Suppressor macrophage treated with lipopolysaccharide for 4 hours (primary cell): ENCODE data around the gene ATP5MC2.
A peak's percentile ranks its signal among the peaks of the same experiment; 100 is the strongest.
"Not testable (repeated sequence)": the region's sequence is repeated elsewhere in the genome, so short reads cannot be mapped to it uniquely, and the experiment has no call there.

ENCODE experiments used
- DNase-seq: peaks from one replicate; pipeline ENCODE4 v3.0.0-alpha.2; 2020

The ATP5MC2 gene

DNA sequence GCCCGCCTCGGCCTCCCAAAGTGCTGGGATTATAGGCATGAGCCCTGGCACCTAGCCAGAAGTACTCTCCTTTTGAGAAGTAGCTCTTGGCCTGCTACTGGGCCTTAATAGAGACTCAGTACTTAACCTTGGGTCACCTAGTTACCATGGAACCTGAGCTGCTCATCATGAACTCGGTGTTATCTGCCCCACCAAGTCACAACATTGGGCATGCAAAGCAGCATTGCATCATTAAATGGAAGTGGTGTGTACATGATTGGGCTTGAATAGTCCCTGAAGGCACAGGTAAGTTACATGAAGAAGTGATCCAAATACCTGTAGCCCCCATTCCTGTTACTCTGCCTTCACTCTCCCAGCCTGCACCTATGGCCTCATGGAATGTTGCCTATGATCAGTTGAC lies 31.8 kb downstream of the ATP5MC2 start:
- no peak for DNase-seq

DNA sequence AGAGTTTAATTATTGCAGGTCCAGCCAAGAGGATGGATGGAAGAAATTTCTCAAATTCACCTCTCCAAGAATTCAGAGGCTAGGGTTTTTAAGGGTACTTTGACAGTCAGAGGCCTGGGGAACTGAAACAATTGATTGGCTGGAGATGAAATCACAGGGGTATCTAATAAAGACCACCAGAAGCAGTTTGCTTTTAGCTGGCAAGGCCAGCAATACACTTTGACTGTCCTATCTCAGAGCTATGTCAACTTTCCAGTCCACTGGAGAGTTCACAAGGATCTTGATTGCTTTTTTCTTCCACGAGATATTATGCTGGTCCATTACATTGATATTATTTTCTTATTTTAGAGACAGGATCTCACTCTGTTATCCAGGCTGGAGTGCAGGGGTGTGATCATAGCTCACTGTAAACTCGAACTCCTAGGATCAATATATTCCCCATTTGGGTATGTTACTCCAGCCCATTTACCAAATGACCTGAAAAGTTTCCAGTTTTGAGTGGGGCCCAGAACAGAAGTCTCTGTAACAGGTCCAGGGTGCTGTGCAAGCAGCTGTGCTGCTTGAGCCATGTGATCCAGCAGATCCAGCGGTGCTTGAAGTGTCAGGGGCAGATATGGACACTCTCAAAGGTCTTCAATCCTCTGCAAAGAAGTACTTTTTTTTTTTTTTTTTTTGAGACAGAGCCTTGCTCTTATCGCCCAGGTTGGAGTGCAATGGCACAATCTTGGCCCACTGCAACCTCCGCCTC lies 32.5 kb downstream of the ATP5MC2 start:
- DNase-seq: no peak

DNA sequence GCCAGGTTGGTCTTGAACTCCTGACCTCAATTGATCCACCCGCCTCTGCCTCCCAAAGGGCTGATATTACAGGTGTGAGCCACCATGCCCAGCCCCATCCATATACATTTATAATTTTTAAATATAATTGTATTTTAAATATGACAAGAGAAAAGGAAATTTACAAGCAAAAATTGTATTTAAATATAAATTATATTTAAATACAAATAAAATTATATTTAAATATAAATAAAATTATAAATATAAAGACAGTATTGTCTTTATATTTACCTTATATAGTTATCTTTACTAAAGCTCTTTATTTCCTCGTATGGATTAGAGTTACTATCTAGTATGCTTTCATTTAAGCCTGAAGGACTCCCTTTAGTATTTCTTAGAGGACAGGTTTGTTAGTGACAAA lies 37.8 kb downstream of the ATP5MC2 start:
- no peak for DNase-seq

DNA sequence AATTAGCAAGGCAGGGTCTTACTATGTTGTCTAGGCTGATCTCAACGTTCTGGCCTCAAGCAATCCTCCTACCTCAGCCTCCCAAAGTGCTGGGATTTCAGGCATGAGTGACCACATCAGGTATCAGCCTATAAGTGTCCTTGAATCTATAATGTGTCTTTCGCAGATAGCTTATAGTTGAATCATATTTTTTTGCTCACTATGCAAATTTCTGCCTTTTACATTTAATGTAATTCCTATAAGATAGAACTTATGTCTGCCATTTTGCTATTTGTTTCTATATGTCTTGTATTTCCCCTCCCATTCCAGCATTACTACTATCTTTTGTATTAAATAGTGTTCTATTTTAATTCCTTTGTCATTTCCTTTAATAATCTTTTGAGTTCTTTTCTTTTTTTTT lies 39.2 kb downstream of the ATP5MC2 start:
- no peak for DNase-seq

DNA sequence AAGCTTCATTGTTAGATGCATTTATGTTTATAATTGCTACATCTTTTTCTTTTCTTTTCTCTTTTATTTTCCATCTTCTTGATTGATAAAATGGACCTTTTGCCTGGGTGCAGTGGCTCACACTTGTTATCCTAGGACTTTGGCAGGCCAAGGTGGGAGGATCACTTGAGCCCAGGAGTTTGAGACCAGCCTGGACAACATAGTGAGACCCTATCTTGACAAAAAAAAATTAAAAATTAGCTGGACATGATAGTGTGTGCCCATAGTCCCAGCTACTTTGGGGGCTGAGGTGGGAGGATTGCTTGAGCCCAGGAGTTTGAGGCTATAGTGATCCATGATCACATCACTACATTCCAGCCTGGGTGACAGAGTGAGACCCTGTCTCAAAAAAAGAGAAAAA lies 40.2 kb downstream of the ATP5MC2 start:
- DNase-seq: not testable (repeated sequence)

DNA sequence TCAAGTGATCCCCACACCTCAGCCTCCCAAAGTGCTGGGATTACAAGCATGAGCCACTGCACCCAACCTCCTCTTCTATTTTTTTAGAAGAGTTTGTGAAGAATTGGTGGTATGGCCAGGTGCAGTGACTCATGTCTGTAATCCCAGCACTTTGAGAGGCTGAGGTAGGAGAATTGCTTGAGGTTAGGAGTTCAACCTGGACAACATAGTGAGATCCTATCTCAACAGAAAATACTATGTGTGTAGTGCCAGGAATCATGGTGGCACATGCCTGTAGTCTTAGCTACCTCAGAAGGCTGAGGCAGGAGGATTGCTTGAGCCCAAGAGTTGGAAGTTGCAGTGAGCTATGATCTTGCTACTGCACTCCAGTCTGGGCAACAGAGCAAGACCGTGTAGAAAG lies 44.2 kb downstream of the ATP5MC2 start:
- DNase-seq: no peak

DNA sequence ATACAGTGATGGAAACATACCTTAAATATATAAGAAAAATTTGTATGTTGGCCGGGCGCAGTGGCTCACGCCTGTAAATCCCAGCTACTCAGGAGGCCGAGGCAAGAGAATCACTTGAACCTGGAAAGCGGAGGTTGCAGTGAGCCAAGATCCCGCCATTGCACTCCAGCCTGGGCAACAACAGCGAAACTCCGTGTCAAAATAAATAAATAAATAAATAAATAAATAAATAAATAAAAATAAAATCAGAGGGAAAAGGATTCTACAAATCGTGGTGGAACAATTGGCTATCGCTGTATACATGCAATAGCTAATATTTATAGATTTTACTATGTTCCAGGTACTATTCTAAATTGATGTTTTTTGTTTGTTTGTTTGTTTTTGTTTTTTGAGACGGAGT lies 48.0 kb downstream of the ATP5MC2 start:
- DNase-seq: no peak

DNA sequence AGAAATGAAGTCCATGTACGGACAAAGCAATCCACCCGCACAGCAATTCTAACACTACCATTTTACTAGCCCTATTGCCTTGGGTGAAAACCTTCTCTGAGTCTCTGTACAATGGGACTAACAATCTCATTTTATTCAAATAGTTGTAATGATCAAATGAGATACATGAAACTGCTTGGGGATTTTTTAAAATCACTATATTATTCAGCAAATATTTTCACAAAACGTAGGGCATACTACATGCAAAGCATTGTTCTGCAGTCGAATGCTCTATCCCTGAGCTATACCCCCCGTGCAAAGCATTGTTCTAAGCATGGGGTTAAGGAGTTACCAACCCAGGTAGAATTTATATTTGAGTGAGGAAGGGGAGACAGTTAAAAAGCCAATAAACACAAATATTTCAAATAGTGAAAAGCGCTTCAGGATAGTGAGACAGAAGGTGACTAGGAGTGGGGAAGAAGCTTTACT lies 49.1 kb downstream of the ATP5MC2 start:
- no peak for DNase-seq

DNA sequence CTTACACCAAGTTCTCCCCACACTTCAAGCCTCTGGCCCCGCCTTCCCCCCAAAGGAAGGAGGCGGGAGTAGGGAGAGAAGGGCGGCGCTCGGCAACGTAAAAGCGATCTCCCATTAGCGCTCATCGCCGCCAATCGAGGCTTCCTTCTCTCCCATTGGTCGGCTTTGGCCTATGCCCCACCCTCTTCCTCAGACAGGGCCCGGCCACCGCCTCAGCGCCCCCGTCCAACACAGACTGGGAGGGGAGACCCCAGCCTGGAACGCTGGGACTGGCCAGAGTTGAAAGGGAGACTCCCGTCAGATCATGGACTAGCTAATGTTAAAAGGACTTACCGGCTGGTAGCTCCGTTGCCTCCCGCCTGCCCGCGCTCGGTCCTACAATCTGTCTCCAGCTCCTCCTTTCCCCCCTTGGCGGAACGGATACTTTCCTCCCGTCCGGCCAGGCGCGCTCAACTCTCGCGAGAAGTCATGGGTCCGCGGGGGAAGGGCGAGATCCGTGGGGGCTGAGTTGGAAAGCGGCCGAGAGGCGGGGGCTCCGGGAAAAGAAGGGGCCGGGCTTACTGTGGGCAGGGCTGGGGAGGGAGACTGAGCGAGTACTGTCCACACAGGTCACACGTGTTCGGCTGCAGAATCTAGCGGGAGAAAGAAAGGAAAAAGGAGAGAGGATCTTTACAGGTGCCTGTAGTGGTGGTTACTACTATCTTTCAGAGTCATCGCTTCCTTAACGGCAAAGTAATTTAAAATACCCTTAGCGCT lies 49.8 kb downstream of the ATP5MC2 start, which contains the start of gene ATF7:
Gene ATF7, minus strand, starts transcription at position 437 of the 756 bp plus-strand sequence. CDS start 25,382 bp downstream, outside the sequence.
- DNase-seq: peak; percentile 99

DNA sequence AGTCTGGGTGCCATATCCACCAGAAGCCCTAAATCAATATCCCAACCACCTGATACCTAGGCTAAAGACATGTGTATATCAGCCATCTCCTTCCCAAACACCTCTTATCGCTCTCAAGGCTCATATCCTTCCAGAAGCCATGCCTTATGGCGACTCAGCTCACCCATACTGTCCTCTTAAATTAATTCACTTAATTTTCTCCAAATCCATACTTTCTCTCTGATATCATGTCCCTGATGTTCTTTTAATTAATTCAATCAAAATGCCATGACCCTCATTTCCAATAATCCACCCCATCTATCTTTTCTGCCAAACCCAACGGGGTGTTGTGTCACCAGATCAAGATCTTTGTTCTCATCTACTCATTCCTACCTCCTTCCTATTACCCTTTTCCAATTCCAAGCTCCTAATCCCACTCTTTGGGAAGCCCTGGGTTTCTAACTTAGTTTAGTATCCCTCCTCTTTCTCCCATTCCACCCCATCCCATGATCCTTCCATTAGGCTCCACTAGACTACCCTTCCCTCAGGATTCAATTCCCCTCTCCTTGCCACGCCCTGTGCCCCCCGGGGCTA lies 50.4 kb downstream of the ATP5MC2 start:
- no peak for DNase-seq

DNA sequence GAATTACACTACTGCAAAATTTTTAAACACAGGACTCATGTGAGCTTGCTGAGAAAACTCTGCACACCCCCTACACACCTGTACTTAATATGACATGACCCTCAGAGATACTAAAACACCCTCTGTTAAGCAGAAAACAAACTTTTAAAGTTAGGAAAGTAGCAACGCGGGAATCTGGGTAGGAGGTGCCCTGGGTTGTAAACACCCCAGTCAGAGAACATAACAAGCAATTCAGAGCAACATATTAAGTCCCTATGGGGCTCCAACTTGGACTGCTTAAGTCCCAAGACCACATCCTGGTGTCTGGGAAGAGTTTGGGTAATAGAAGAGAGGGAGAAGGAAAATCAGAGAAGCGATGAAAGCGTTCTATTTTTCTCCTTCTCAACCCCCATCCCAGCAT lies 50.9 kb downstream of the ATP5MC2 start:
- DNase-seq: no peak

DNA sequence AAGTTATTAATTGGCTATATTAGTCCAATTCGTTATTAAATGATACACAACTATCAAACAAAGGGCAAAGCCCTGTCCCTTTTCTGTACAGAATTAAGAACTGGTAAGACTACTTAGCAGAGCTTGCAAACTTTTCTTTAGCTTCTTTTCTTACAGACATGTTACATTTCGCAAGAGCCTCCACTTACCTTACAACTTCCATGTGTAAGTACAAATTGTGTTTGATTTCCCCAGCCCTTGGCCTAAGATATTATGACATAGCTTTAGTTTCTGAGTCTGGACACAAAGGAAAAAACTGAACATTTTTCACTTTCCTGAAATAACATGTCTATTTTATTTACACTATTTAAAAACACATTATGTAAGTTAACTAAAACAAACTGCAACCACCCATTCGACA lies 51.4 kb downstream of the ATP5MC2 start:
- DNase-seq: no peak

DNA sequence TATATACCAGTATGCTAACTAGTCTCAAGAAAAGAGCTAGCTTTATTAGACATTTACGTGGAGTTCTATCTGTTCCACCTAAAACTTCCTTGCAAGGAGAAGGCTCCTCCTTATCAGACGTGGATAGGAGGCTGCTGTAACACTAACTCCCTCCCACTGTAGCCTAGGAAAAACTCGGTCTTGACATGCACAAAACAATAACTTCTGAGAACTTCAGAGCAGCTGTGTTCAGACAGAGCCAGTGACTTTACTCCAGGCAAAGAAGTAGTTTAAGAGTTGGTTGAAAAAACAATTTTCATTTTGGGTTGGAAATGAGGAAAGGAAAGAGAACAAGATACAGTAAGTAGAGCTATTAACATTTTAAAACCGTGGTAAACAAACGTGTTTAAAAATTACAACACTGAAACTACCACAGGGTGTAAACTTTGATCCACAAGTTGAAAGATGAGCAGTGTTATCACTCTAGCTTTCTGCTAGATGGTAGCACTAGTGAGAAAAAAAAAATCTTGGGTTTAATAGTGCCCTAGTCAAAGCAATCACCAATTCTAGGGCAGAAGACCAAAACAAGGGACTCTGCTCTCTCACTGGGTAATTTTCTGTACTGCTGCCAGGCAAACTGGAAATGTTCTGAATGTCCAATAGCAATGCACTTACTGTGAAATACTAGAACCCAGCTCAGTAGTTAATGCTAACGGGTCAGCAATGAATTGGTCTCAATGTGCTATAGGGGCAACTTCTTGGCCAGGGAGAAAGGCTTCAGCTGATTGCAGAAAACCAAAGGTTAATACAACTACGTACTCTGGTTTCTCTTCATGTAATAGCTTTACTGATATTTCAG lies 52.1 kb downstream of the ATP5MC2 start:
- no peak for DNase-seq

DNA sequence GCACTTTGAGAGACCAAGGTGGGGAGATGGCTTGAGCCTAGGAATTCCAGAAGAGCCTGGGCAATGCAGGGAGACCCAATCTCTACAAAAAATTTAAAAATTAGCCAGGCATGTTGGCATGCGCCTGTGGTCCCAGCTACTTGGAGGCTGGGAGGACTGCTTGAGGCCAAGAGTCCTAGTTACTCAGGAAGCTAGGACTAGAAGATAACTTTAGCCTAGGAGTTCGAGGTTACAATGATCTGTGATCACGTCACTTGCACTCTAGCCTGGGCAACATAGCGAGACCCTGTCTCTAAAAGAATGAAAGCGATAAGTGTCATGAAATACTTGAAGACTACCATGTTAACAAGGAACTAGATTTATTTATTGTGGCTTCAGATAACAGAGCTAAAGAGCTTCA lies 53.2 kb downstream of the ATP5MC2 start:
- no peak for DNase-seq

DNA sequence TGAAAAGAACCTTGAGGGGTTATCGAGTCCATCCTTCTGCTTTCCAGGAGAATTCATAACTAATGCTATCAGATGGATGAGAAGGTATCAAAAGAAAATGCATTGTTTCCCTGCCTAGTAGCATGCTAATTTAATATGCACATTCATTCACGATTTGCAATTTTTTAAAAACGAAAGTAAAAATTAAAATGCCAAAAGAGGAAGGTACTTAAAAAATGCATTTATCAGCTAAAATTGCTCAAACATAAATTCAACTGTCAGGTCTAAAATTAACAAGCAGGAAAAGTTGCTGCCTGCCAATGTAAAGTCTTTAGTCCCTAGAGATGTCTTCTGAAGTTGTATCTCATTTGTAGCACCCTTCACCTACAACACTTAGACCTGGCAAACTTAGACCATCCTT lies 57.6 kb downstream of the ATP5MC2 start:
- peak; percentile 56 for DNase-seq

DNA sequence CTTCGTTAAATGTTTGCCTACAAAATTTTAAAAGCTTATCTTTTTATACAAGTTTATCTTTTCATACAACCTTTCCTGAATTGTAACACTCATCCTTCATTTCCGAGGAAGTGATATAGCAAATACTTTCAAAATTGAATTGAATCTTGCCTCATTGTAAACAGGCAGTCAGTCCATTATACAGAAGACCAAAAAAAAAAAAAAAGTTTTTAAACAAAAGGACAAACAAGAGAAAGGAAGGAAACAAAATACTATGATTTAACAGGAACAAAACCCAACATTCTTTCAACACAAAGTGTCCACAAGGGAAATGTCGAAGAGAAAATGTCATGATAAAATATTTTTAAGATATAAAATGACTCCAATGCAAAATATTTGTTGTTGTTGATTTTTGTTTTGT lies 58.2 kb downstream of the ATP5MC2 start:
- DNase-seq: no peak

DNA sequence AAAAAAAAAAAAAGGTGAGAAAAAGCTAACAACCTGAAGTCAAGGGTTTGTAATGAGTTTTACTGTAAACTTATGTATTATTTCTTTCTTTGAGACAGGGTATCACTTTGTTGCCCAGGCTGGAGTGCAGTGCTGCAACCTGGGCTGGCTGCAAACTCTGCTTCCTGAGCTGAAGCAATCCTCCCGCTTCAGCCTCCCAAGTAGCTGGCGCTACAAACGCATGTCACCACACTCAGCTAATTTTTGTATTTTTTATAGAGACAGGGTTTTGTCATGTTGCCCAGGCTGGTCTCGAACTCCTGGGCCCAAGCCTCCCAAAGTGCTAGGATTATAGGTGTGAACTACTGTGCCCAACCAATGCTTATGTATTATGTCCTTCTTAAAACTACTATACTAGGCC lies 58.9 kb downstream of the ATP5MC2 start:
- no peak for DNase-seq
